GM18520 (cell line): ENCODE results near the gene AMBRA1.

Source experiments
- ATAC-seq: cut with Tn5 transposase; IDR thresholded peaks from one replicate; pipeline ENCODE4 v1.9.1; 2021; ENCODE audit not compliant: unreplicated experiment

AMBRA1 gene

DNA sequence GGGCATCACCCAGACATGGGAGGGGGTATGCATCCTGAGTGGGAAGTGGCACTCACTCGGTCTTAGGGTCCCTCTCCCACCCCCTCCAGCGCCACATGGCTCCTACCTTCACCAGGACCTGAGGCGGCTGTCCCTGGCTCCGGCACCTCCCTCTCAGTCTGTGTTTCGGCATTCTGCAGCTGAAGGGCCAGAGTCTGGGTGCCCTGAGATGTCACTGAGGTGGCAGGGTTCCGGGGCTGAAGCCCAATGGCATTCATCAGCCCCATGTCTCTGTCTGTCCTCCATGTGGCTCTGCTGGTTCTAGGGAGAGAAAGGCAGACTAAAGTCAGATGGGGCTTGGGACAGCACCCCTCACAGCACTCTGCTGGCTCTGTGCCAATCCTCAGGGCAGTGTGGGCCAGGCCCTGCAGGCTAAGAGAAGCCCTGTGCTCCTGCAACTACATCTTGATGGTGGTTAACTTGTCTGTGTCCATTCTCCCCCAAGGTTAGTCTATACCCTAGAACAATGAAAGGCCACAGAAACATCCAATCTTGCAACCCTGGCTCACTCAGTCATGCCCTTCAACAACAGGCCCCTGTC, 185.3 kb downstream of the AMBRA1 start:
- no peak for ATAC-seq

DNA sequence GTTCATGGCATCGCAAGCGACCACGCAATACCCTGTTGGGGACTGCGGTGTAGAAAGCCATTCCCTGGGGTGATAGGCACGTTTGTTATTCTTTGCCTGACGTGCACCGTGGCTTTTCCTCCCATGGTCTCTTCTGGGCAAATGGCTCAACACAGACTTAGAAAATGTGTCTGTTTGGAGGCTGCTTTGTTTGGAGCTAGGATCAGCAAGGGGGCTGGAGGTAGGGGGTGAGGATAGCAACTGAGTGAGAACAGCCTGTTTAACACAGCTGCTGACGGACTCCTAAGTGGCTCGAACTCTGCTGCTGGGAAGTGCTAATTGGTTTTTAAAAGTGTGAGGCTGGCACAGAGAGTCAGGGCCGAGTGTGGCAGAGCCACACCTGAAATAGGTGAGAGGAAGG, 186.2 kb downstream of the AMBRA1 start:
- ATAC-seq: no peak

DNA sequence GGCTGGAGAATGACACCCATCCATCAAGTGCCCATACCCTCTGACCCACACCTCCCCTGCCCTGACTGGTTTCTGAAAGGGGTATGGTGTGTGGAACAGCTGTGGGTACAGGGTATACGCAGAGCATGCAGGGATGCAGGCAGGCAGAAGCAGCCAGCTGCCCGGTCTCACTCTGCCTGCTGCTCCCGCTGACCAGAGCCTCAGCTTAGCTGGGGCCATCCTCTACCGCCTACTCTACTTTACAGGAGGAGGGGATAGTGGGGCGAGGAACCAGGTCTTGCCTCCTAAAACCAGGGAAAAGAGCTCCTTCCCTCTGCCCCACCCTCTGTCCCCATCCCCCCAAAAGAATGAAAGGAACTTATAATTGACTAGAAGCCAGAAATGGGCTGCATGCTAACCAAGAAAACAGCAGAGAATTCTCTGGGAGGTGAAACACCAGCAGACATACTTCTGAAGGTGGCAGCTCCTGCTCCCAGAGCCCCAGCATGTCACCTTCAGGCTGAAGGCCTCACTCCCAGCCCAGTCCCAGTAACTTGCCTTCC, 189.3 kb downstream of the AMBRA1 start:
- ATAC-seq: no peak

DNA sequence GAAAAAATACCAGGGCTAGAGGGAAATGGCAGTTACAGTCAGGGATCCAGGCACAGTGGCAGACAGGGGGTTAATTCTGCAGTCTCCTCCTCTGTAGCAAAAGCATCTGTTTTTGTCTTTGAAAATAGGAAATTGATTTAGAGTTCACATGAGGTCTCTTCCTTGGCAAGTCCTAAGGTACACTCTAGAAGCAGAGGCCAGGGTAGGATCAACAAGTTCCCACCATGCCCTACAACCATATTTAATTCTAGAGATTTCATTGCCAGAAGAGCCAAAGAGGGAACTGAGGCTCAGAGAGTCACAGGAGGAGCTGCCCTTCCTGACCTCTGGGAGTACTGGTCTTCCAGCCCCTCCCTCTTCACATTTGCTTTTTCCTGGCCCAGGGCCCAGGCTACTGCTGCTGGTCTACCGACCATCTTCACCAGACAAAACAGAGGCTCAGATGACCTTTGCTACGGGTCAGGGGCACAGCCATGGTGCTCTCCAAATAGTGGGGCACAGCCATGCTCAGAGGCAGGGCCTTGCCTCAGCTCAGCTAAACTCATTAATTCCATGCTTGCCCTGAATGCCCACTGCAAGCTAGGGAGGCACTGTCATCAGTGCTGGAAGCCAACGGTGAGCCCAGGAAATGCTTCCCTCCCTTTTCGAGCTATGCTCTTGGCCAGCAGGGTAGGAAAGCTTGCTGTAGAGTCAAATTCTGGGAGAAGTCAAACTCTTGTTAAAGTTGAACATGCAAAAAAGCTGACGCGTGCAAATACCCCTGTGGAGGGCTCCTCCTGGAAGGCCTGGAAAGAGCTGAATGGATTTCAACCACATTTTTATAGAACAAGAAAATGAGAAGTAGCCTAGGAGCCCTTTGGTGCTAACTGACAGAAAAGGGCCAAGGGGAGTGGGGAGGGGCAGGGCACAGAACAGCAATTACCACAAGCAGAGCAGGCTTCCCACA, 190.6 kb downstream of the AMBRA1 start:
- no peak for ATAC-seq

DNA sequence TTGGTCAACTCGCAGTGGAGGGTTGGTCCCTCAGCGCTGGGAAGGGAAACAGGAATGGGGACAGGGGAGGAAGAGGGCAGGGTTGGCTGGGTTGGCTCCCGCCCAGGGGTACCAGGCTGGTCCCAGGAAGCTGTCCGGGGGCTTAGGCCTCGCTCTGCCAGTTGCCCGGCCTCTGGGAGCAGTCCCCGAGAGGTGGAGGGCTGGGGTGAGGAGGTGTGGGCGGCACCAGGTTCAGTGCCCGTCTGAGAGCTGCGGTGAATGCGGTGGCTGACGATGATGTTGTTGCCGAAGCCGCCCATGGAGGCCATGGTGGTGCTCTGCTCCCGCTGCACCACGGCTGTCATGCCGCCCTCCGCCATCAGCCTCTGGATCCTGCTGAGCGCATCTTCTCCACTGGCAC, 196.3 kb downstream of the AMBRA1 start:
- no peak for ATAC-seq

DNA sequence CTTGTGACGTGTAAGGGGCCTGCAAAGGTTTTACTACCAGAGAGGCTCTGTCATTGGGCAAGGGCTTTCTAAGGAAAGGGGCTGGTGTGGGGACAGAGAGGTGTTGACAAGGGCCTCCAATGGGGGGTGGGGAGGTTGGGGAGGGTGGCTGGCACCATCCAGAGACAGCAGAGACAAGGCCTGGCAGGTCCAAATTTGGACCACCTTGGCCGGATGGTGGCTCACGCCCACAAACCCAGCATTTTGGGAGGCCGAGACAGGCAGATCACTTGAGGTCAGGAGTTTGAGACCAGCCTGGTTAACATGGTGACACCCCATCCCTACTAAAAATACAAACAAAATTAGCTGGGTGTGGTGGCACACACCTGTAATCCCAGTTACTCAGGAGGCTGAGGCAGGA, 200.1 kb downstream of the AMBRA1 start:
- no peak for ATAC-seq

DNA sequence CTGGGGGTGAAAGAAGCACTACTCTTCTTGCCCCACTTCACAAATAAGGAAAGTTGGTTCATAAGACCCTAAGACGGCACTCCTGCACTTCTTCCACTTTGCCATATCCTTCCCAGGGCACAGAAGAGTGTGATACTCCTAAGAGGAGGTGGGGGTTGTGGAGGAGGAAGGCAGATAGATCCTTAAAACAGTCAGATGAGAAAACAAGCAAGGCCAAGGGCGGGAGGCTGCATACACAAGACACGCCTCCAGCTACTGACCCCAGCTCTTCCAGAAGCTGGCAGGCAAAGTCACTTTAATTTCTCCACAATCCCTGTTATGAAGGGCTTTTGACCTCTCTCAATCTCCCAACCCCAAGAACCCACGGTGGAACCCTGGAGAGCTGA, 200.6 kb downstream of the AMBRA1 start:
- no peak for ATAC-seq

DNA sequence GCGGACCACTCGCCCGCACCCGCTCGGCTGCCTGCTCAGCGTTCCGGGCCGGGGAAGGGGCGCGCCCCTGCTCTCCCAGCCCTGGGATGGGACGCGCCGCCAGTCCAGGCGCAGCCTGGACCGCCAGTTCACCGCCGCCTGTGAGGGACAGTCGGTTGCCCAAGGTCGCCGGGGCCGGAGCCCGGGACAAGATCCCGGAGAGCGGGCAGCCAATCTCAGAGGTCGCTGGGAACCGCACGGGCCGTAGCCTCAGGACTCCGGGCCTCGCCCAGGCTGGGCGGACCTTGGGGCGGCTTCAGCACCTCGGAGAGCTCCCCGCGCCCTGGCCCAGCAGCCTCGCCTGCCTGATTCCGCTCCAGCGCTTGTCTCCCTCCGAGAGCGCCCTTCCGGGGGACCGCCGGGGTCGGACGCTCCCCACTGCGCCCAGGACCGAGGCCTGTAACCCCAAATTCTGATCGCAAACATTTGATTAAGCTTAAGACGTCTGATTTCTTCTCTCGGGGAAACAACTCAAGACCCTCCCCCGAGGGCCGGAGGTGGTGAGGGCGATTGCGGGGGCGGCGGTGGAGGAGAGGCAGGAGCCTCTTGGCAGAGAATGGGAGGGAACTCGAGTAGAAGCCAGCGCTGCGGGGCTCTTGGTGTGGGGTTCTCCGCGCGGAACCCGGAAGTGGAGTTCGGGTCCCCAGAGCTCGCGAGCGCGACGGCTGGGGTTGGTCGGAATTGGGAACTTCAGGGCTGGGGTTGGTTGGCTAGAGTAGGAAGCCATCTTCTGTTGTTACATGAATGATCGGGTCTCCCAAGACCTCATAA, 201.2 kb downstream of the AMBRA1 start:
- peak; percentile 36 for ATAC-seq

DNA sequence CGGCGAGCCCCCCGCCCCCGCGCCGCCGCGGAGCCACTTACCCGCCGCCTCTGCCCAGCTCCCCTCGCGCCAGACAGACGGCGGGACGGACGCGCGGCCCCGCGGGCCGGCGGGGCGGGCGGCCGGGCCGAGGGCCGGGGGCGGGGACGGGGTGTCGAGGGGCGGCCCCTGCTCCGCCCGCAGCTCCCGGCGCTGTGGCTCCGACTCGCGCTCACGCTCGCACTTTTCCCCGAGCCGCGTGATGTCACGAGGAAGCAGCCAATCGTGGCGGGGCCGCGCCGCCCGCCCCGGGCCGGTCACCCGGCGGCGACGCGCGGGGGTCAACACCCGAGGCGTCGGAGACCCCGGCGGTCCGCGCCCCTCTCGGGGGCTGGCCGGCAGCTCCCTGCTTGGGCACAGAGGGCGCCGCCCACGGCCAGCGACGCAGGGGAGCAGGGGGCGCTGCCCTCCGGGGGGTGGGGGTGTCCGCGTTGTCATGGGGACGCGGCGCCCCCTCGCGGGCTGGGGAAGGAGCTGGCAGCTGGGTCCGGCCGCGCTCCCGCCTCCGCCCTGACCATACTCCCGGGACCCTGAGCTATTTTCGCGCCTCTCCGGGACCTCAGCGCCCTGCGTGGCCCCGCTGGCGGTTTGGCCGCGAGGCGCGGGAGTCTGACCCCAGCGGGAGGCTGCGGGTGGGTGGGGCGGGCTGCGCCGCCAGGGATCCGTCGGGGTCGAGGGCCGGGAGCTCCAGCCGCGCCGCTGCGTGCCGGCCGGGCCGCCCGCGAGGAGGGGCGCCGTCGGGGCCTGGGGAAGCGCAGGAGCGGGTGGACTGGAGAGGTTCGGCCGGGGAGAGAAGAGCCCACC, 202.0 kb downstream of the AMBRA1 start, which contains the start of gene CHRM4:
CHRM4 (minus strand) TSS at position 199 of the 843 bp plus-strand sequence. CDS start 5,219 bp downstream, outside the sequence.
- no peak for ATAC-seq

DNA sequence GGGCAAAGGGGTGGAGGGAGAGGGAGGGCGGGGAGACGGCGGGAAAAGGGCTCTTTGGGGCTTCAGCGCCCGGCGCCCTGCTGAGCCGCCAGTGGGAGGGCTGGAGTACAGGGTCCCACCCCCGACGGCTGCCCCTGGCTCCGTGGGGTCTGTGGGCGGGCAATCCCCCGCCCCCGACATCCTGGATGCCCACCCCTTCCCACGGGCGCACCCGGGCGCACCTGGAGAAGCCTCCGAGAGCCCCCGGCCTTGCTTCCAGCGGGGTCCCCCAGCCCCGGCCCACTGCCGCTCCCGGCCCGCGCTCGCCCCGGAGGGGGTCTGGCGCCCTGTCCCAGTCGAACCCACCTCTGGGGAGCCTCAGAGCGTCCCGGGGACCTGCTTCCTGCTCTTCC, 202.6 kb downstream of the AMBRA1 start:
- no peak for ATAC-seq

DNA sequence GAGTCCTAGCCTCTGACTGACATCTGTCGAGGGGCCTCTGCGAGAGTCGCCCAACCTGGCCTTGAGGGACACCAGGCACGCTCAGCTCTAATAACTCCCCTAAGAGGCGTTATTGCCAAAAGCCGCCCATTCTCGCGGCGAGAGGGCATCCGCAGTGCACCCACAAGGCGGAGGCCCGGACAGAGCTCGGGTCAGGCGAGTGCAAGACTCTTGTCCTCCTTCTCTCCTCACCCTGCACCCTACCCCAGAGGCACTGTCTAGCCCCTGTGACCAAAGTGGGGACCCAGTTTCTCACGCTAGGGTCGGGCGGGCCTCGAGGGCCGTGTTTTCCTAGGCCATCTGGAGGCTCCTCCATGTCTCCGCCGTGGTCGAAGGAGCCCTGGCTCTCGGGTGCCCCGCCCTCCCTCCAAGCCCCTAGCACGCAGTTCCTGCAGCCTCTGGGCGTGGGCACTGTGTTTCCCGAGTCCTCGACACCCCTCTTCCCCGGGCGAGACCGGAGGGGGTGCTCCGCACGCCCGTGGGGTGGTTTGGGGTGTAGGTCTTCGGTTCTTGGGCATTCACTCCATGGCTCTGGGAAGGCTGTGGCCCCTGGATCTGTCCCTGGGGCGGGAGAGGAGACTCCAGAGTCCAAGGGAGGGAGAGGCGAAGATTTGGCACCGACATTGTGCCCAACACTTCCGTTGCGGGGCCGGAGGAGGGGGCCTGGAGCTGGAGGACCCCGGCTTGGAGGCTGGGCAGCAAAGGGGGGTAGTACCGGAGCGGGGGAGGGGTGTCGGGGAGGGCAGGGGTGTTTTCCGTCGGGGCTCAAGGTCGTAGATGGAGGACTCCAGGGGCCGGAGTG, 203.3 kb downstream of the AMBRA1 start:
- no peak for ATAC-seq

DNA sequence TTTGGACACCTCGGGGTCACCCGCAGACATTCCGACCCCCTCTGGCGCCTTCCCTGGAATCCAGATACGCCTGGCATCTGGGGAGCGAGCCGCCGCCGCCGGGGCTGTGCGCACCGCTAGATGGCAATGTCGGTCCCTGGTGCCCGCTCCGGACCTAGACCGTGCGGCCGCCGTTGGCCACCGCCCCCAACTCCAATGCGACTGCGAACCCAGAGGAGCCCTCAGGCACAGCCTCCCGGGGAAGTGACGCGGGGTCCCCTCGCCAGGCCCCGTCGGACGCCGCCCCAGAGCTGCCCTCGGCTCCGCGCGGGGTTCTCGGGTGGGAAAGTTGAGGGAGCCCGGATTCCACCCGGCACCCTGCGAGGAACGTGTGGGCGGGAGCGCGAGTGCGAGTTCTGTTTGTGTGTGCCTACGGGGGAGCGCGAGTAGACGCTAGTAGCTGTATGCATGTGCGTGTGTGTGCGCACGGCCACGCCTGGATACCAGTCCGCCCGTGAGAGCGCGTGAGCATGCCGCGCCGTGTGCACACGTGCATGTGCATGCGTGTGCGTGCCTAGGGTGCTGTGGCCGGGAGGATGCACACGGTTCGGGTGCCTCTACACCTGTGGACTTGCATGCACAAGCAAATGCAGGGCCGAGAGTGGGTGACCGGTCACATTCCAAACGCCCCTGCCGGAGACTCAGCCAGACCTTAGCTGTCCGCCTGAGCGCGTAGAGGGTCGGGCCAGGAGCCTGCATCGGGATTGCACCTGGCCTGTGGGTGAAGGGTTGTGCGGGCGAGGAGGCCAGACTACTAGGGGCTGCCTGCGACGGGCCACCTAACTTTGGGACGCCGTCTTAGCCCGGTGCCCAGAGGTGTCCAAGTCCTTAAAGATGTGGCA, 204.1 kb downstream of the AMBRA1 start:
- peak; percentile 32 for ATAC-seq

DNA sequence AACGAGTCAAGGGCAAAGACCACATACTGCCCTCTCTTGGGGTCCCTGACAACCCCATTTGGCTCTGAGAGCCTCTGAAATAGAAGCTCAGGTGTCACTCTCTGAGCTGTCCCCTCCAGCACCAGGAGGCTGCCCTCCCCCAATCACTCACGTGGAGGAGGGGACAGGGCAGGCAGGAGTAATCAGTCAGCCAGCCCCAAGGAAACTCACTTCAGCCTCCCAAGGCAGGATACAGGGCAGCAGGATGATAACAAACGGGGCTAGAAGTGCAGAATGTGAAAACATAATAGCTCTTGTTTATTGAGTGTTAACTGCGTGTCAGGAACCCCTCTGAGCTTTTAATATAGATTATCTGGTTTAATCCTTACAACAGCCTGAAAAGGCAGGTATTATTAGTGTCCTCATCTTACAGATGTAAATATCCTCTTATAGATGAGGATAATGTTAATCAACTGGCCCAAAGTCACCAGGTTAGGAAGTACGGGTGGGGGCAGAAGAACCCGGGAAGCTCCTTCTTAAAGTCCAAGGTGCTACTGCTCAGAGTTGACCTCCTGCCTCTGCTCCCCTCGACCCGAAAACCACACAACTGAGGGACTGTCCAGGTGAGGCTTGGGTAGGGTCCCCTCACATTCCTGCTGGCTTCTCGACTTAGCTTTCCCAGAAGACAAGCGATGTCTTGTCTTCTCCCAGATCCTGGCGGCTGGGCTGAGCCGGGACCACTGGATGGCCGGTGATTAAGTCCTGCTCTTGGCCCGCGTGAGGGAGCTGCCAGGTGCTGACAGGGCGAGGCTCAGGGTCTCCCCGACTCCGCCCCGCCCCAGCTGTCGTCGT, 205.0 kb downstream of the AMBRA1 start:
- no peak for ATAC-seq

DNA sequence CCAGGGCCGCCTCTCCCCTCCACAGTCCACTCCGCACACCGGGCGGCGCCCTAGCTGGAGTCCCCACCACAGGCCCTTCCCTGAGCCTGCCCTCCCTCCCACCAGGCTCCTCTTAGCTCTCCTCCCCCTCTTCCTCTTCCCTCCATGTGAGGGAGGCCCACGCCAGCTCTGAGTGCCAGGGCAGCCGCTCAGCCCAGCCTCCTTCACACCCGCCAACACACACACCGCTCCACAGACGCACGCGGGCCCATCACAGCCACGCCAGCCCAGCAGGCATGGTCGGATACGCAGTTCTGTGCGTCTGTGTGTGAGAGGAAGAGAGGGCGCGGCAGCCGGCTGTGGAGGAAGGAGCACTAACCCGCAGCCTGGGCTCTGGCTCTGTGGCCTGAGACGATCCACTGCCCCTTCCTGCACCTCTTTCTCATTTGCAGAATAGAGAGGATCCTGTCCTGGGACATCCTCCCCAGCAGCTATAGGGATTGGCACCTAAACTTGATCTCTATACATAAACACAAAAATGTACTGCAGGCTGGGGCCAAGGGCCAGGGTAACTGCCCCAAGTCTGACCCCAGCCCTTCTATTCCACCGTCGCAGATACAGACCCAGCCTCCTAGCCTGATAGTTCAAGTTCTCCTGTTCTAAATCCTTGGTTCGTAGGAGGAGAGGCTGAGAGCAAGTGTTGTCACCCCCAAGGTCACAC, 205.8 kb downstream of the AMBRA1 start:
- ATAC-seq: no peak

DNA sequence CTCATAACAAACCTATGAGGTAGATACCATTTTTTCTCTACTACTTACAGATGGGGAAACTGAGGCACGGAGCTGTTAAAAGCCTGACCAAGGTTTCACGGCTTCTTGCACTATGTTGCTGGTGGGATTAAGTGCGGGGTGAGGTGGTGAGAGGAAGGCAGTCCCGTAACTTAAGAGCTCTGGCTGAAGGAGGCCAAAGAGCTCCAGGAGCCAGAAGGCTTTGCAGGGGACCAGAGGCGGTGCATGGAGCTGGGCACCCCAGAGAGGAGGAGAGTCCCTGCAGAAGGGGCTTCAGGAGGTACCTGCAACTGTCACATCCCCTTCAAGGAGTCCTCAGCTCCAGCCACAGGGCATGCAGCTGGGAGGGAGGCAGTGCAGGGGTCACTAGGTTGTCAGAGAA, 206.4 kb downstream of the AMBRA1 start:
- no peak for ATAC-seq

DNA sequence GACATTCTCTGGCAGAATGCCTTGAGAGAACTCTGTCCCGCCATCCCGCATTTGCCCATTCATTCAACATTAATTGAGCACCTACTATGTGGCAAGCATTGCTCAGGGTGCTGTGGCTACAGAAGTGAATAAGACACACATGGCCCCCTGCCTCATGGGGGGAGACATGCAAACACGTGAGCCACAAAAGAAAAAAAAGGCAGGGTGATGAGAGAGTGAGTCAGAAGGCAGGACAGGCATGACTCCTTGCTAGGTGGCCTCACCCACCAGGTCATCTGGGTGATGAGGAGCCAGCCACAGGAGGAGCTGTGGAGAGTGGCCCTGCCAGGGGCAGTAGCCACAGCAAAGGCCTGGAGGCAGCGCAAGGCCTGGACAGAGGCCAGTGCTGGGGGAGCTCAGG, 207.1 kb downstream of the AMBRA1 start:
- ATAC-seq: no peak

DNA sequence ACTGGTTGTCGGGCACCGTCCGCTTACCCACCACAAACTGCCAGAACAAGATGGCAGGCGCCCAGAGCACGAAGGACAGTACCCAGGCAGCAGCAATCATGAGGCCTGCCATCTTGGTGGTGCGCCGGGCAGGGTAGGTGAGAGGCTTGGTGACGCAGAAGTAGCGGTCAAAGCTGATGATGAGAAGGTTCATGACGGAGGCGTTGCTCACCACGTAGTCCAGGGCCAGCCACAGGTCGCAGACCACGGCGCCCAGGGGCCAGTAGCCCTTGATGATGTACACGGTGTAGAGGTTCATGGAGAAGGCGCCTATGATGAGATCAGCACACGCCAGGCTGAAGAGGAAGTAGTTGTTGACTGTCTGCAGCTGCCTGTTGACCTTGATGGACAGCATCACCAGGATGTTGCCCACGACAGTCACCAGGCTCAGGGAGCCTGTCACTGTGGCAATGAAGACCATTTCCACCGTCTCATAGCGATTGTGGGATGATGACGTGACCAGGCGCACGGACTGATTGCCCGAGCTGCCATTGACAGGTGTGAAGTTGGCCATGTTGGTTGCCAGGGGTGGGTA, 207.7 kb downstream of the AMBRA1 start:
- ATAC-seq: no peak
